Jurkat, Clone E6-1 (cell line): ENCODE measurements around the gene TRAPPC14.
"Not testable (repeated sequence)": the region's sequence is repeated elsewhere in the genome, so short reads cannot be mapped to it uniquely, and the experiment has no call there.

Experiments used
- DNase-seq: peaks from one replicate; pipeline ENCODE4 v3.0.0-alpha.2; 2011; ENCODE audit warnings: low read depth, low spot score
- H3K4me3 ChIP-seq: 2 replicates; pipeline ENCODE4 v1.5.1; 2011; ENCODE audit warnings: mild to moderate bottlenecking, low read length, control low read depth, moderate library complexity

TRAPPC14 gene

DNA sequence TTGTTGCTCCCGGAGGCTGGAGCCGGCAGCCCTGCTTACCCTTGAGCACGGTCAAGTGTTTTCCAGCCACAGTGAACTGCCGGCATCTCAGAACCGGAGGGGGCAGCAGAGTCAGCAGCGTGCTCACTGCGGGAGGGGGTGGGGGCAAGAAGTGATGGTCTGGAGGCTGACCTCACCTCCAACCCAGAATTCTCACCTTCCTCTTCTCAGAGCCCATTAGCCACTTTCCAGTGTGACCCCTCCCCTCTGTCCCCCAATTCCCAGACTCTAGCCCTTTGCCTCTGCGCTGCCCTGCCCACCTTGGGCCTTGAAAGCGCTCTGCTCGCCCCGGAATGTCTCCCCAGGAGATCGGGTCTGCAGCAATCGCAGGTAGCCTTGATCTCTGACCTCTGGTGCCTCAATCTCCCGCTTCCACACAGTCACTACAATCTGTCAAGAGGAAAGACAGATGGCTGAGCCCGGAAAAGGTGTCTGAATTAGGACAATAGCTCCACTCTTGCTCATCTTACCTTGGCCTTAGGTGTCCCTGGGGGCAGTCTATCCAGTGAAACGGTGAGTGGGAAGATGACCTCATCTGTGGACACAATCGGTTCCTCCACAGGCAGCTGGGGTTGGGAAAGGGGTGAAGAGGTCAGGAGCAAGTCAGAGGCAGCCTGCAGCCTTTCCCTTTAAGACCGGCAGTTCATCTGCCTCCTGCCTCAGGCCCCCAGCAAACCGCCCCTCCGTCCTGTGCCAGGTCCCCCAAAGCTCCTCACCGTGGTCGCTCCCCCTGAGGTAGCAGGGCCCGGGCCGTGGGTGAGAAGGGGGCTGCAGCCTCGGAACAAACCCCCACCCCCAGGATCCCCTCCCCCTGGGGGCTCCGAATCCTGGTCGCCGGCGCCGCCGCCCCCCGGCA lies 942 bp downstream of the TRAPPC14 start:
- peak overlapping the region; percentile 62 for H3K4me3 ChIP-seq
- DNase-seq, result no peak

DNA sequence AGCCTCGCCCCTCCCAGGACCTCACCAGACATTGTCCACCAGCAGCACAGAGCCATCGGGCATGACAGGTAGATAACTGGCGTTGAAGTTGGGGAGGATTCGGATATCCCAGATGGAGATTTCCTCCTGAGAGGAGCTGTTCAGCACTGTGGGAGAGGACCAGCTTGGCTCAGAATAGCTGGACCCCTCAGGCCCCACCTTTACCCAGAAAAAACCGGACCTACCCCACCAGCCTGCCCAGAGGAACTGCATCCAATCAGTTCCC lies 1.5 kb downstream of the TRAPPC14 start:
- peak overlapping the region; percentile 15; the same call in 1 of the 2 replicates for H3K4me3 ChIP-seq
- no peak for DNase-seq

DNA sequence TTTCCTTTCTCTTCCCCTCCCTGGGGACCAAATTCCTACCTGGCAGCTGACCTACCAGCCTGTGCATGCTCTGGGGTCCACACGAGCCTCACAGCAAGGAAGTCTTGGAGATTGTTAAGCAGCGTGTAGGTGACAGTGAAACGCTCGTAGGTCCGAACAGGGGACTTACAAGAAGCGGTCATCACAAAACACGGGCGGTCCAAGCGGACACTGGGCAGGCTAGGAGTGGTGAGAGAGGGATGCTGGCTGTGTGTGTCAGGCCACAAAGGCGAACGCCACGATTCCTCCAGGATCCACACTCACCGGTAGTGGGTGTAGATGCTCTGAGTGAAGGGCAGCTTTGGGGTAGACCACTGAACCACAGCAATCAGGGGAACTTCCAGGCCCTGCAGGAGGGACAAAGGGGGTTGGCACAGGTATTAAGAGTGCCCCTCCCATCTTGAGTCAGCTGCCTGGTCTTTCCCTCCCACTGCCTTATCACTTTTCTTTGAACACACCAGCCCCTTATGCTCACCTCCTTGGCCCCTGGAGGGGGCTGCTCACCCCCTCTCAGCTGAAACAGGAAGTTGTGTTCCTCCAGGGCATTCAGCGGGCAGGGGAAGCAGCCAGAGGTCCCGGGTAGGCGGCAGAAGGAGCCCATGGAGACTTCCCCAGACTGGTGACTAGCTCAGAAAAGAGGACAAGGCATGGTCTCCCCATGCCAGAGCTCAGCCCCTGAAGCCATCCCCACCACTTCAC lies 2.0 kb downstream of the TRAPPC14 start:
- DNase-seq, result peak; percentile 32
- H3K4me3 ChIP-seq, result peak overlapping the region; percentile 15; the same call in 1 of the 2 replicates

DNA sequence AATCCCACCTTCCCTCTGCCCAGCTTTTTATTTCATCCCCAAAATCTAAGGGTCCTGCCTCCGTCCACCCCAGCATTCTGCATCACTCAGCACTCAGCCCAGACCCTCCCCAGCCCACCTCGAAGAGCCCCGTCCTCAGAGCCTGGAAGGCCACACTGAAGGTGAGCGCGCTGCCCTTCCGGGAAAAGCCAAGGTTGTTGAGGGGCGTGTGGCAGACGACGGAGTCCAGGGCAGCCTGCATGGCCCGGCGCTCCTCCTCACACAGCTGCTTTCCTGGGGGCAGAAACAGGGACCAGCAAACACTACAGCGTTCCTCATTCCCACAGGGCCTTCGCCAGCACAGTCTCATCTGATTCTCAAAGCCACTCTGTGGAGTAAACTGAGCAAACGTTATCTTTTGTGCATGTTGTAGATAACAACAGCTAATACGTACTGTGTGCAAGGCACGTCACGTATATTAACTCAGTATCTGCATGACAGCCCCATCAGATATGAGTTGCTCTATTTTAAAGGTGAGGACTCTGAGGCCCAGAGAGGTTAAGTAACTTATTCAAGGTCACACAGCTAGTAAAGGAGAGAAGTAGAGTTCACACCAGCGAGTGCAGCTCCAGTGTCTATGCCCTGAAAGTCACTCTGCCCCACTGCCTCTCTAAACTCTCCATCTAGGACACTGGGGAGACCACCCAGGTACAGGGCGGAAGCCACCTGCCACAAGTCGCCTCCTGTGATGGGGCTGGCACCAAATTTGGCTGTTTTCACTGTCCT lies 2.8 kb downstream of the TRAPPC14 start:
- H3K4me3 ChIP-seq, result no peak overlapping the region
- no peak for DNase-seq

DNA sequence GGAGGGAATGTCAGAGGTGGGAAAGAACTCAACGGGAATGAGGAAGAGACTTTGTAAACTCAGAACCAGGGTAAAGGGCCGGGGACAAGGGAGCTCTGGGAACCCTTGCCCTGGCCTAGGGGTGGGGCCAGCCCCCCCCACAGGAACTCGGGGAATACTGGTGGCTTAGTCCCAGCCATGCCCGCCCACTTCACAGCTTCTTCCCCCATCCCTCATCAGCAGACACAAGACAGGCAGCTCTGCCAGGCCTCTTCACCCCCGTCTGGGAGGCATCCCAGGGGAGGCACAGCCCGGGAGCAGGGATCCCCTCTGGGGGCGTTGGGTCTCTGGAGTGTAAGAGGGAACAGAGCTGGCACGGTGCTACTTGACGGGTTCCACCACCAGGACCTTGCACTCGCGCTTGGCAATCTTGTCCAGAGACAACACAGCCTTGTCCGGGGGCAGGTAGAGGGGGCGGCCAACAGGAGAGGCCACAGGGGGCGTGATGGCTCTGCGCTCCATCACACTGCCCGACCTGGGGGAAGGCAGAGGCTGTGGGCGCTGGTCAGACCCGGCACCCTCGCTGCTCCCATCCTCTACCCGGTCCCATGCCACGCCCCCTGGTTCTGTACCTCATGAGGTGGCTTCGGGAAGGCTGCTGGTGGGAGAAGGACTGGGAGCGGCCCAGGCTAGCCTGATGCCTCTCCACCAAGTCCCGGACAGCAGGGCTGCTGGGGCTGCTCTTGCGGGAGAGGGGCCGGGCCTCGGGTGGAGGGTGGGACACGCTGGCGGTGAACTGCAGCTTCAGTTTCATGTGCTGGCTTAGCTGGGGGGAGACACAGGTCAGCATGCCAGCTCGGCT lies 3.7 kb downstream of the TRAPPC14 start:
- DNase-seq, result no peak
- no peak overlapping the region for H3K4me3 ChIP-seq

DNA sequence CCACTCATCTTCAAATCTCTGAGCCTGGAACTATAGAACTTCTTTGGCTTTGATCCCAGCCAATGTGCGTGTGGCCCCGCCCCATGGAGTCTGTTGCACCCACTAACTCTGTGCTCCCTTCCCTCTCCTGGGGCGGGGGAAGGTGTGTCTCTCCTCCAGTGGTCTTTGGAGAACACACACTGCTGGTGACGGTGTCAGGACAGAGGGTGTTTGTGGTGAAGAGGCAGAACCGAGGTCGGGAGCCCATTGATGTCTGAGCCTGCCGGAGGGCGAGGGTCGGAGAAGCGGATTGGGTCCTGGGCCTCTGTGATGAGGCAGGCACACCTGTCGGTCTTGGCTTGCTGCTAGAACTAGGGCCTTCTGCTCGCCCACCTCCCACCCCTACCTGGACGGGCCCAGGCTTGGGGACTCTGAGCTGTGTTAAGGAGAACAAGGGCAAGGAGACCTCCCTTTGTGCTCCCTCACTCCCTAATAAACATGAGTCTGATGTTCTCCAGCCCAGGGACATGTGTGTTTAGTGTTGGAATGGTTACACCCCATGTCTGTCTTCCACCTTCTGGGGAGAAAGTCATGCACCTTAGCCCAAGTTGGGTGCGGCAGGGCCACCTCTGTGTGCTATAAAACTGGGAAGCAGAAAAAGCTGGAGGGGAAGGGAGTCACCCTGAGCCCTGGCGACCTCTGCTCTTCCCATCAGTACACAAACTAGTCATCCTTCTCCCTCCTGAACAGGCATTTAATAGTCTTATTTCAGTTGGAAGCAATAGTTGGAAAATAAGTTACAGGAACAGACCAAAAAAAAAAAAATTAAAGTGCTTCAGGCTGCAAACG lies 4.6 kb downstream of the TRAPPC14 start:
- DNase-seq, result no peak
- no peak overlapping the region for H3K4me3 ChIP-seq

DNA sequence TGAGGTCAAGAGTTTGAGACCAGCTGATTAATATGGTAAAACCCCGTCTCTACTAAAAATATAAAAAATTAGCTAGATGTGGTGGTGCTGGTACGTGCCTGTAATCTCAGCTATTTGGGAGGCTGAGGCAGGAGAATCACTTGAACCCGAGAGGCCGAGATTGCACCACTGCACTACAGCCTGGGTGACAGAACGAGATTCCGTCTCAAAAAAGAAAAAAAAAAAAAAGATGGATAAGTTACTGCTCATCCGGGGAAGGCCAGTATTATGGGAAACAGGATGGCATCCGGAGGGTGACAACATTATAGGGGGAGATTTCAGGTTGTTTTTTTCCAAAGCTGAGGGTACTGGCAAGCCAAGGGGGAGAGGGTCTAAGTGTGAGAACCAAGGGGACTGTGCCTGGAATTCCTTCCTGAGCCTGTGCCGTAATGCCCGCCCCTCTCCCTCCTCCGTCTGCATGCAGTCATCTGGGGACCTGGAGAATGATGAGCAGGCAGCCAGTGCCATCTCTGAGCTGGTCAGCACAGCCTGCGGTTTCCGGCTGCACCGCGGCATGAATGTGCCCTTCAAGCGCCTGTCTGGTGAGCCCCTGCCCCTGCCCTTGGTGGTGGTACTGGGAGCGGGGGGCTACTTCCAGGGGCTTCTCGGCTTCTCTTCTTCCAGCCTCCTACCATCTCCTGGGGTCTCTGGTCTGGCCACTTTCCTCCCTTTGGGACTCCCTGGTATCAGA lies 5.4 kb downstream of the TRAPPC14 start:
- DNase-seq, result no peak
- H3K4me3 ChIP-seq, result no peak overlapping the region

DNA sequence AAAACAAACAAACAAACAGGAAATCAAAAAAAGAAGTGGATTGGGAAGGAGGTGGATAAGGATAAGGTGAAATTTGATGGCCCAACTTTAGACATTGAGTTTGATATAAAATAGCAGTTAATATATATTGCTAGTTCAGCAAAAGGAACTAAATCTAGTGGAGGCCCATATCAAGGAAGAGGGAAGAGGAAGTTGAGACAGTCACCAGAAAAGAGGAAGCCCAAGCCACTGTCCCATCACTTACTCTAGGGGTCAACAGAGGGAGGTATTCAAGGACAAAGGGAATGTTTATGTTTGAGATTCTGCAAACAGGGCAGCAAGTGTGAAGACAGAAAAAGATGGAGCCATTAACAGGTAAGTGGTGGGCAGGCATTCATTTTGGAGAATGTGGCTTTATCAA lies 6.1 kb downstream of the TRAPPC14 start:
- no peak overlapping the region for H3K4me3 ChIP-seq
- DNase-seq, result no peak

DNA sequence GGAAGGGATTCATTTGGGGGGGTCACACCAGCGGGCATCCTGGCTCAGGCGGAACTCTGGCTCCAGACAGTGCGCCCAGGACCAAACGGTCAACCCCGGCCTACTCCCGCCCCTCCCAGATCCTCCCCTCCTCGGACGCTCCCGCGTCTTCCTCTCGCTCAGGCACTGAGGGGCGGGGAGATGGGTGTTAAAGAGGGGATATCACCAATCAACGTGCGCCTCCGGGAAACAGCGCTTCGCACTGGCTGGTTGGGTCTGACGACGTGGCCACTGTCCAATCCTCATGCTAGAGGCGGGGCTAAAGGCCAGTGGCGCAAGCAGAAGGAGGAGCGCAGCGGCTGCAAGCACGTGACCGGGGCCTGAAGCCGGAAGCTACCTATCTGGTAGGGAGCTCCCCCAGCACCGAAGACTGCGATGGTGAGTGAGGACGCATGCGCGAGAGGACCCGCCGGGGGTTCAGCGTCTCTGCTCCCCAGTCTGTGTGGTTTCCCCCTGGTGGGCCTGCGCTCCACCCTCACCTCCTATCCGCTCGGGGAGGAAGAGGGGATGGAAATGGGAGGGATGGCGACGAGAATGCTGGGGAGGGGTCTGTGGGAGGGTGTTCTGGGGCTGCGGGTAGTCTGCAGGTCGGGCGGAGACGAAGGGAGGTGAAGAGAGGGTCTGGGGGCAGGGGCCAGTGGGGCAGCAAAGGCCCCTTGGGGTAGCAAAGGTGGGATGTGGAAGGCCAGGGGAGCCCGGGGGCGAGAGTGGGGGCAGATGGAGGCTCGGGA lies 9.8 kb downstream of the TRAPPC14 start, which contains the start of gene LAMTOR4:
LAMTOR4 (plus strand) TSS at position 360 of the 770 bp plus-strand sequence; CDS start at position 415, 55 bp downstream.
- peak within 1 kb of the TSS; percentile 86 for H3K4me3 ChIP-seq
- peak; percentile 99 for DNase-seq

DNA sequence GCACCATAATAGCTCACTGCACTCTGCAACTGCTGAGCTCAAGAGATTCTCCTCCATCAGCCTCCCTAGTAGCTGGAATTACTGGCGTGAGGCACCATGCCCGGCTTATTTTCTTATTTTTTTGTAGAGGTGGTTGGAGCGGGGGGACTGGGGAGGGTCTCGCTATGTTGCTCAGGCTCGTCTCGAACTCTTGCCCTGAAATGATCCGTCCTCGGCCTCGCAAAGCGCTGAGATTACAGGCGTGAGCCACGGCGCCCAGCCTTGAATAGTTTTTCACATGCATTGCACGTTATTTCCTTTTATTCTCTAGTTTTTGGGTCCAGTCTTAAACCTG lies 10.3 kb downstream of the TRAPPC14 start:
- peak overlapping the region; percentile 58 for H3K4me3 ChIP-seq
- no peak for DNase-seq

DNA sequence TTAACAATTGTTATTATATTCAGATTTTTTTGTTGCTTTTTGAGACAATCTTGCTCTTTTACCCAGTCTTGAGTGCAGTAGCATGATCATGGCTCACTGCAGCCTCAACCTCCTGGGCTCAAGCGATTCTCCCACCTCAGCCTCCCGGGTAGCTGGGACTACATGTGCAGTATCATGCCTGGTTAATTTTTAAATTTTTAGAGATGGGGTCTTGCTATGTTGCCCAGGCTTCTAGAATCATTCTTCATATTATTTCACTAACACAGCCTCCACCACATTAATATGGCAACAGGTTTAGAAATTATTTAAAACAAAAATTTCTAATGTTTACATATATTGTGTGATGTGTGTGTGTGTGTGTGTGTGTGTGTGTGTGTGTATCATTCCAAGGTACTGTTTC lies 11.2 kb downstream of the TRAPPC14 start:
- no peak for DNase-seq
- H3K4me3 ChIP-seq, result no peak overlapping the region

DNA sequence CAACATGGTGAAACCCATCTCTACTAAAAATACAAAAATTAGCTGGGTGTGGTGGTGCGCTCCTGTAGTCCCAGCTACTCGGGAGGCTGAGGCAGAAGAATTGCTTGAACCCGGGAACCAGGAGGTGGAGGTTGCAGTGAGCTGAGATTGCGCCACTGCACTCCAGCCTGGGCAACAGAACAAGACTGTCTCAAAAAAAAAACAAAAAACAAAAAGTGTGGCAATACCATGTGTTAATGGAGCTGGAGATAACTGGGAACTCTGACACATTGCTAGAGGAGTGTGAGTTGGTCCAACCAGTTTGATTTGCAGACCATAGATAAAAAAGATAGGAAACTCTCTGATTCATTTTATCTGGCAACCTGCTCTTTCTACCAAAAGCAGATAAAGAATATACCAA lies 12.2 kb downstream of the TRAPPC14 start:
- not testable (repeated sequence) for DNase-seq, H3K4me3 ChIP-seq

DNA sequence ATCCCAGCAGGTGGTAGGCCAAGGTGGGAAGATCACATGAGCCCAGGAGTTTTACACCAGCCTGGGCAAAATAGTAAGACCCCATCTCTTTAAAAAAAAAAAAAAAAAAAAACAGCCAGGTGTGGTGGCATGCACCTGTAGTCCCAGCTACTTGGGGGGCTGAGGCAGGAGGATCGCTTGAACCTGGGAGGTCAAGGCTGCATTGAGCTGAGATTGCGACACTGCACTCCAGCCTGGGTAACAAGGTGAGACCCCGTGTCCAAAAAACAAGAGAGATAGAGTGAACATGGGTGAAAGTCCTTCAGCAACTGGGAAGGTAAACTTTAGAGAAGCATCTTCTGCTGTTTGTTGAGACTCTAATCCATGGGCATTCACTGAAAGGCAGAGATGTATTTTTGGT lies 16.1 kb downstream of the TRAPPC14 start:
- H3K4me3 ChIP-seq, result no peak overlapping the region
- no peak for DNase-seq

DNA sequence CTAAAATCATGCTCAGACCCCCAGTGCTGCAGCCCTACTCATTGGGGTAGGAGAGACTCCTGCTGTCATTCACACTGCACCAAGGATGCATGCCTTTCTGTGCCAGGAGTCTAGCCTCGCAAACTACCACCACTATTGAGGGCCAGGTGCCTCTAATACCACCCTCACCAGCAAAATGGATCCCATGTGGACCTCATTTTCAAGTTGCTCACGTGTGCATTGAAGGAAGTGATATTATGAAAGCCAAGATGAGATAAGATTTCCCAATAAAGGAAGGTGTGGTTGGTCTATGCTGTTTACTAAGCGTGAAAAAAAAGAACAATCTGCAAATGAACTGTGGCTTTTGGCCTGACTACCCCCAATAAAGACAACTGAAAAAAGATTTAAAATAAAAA lies 17.0 kb downstream of the TRAPPC14 start:
- H3K4me3 ChIP-seq, result no peak overlapping the region
- no peak for DNase-seq

DNA sequence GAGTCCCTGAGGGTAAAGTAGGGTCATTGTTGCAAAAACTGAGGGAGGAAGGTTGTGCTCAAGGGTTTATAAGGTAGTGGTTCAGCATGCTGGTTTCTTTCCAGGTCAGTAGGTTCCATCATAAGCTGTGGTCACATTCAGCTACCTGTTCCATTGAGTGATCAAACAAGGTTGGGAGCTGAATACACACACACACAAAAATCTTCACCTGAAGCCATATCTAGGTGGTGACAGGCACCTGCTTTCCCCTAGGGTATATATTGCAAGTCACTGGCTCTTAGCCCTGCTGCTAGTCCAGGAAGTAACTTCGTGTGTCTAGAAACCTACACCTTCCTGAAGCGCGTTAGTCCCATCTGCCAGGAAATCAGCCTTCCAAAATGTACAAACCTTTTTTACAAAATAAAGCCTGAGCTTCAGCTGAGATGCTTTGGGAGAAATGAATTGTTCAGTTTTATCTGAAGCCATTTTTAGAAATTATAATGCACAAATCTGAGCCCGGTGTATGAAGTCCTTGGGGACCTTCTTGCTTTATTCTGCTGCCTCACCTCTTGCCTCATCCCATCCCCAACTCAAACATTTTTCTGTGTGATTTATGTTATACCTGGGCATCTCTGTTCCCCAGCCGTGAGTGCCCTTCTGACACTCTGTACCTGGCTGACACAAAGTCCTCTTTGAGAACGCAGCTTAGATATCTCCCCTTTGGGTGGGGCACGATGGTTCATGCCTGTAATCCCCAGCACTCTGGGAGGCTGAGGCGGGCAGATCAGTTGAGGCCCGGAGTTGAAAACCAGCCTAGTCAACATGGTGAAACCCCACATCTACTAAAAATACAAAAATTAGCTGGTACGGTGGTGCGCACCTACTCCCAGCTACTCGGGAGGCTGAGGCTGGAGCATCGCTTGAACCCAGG lies 20.4 kb downstream of the TRAPPC14 start:
- DNase-seq, result no peak
- H3K4me3 ChIP-seq, result no peak overlapping the region

DNA sequence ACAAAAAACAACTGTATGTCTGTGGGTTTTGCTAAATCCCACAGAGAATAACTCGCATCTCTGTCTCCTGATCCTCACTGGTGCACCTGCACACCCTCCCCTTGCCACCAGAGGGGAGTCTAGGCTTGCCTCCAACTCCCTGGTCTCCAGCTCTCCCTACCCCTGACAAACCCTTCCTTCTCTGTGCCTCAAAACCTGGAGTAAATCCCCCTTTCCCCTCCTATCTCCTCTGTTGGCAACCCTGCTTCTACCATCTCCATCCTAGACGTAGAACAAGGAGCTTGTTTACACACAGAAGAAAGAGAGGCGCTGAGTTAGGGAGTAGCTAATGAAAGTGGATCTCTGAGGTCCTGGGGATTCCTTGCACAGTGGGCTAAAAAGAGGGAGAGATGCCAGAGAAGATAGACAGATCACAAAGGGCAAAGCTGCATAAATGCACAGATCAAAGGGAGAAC lies 25.8 kb downstream of the TRAPPC14 start:
- DNase-seq, result peak; percentile 64
- H3K4me3 ChIP-seq, result no peak overlapping the region
